Loucy (cell line): ENCODE data around the gene VMAC.

Experiments used
- H2AFZ ChIP-seq: fragments of 200-600 bp; sonication (generic); 2 replicates; pipeline ENCODE4 v1.6.0; 2016; ENCODE audit warnings: antibody characterized with exemption, mild to moderate bottlenecking, low read length, moderate library complexity
- H3F3A ChIP-seq: fragments of 200-600 bp; 2 replicates; pipeline ENCODE4 v1.6.0; 2016; ENCODE audit warnings: antibody characterized with exemption, low read depth, mild to moderate bottlenecking
- H3K27me3 ChIP-seq: fragments of 200-600 bp; sonication (generic); 2 replicates; pipeline ENCODE4 v1.6.1; 2014; ENCODE audit warnings: low read length, mild to moderate bottlenecking; ENCODE audit not compliant: insufficient read depth, poor library complexity, severe bottlenecking
- H3K36me3 ChIP-seq: fragments of 200-600 bp; sonication (generic); 2 replicates; pipeline ENCODE4 v1.6.1; 2016; ENCODE audit warnings: low read length; ENCODE audit not compliant: insufficient read depth
- H3K4me1 ChIP-seq: fragments of 200-600 bp; sonication (generic); 2 replicates; pipeline ENCODE4 v1.5.1; 2014; ENCODE audit warnings: low read length, mild to moderate bottlenecking; ENCODE audit not compliant: insufficient read depth, poor library complexity, severe bottlenecking
- H3K4me2 ChIP-seq: fragments of 200-600 bp; sonication (generic); 2 replicates; pipeline ENCODE4 v1.6.0; 2014; ENCODE audit warnings: antibody characterized with exemption, low read length, low read depth, mild to moderate bottlenecking; ENCODE audit not compliant: poor library complexity, severe bottlenecking
- H3K4me3 ChIP-seq: fragments of 200-600 bp; sonication (generic); 2 replicates; pipeline ENCODE4 v1.5.1; 2014; ENCODE audit warnings: low read length, mild to moderate bottlenecking, mixed read lengths; ENCODE audit not compliant: poor library complexity, severe bottlenecking
- H3K79me2 ChIP-seq: fragments of 200-600 bp; sonication (generic); 2 replicates; pipeline ENCODE4 v1.6.1; 2014; ENCODE audit warnings: low read length; ENCODE audit not compliant: insufficient read depth
- H3K9ac ChIP-seq: fragments of 200-600 bp; sonication (generic); 2 replicates; pipeline ENCODE4 v1.6.0; 2014; ENCODE audit warnings: mild to moderate bottlenecking, low read depth, low read length, moderate library complexity; ENCODE audit not compliant: poor library complexity, severe bottlenecking
- H3K9me2 ChIP-seq: fragments of 200-600 bp; sonication (generic); replicated peaks from 2 replicates; pipeline ENCODE4 v1.6.1; 2016; ENCODE audit warnings: low read depth, low read length, mixed read lengths
- H3K9me3 ChIP-seq: fragments of 200-600 bp; sonication (generic); 2 replicates; pipeline ENCODE4 v1.6.1; 2014; ENCODE audit warnings: mild to moderate bottlenecking, antibody characterized with exemption, low read length, low read depth; ENCODE audit not compliant: insufficient read depth
- H4K20me1 ChIP-seq: fragments of 200-600 bp; sonication (generic); 2 replicates; pipeline ENCODE4 v1.6.0; 2014; ENCODE audit warnings: antibody characterized with exemption, low read length, mild to moderate bottlenecking; ENCODE audit not compliant: insufficient read depth, poor library complexity, severe bottlenecking
- CTCF ChIP-seq: fragments of 200-600 bp; sonication (generic); conservative IDR thresholded peaks from 2 replicates; pipeline ENCODE4 v1.5.1; 2014; ENCODE audit warnings: mild to moderate bottlenecking, antibody characterized with exemption, low read length
- EZH2phosphoT487 ChIP-seq: fragments of 200-600 bp; IDR thresholded peaks from 2 replicates; pipeline ENCODE4 v1.6.1; 2018; ENCODE audit warnings: antibody characterized with exemption, mild to moderate bottlenecking, moderate library complexity, borderline replicate concordance

VMAC gene

DNA sequence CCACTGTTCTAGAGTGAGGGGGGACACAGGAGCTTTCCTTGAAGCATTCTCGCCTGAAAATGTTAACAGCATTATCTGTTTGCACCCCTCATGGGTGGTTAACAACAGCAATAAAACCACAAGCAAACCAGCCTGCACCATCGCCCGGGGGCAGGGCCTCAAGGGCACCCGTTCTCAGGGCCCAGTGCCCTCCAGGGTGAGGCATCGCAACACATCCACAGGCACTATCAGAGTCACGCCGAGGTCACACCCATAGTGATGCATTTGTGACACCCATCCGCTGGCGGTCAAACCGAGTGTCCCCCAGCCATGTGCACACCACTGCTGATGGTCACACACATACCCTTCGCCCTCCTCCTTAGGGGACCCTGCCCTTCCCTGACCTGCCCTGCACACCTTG is 38.9 kb upstream of the VMAC start:
- Histone ChIP-seq H2AFZ (no peak overlapping the region), H4K20me1 (no peaks in the 10 kb centered on the region), H3K4me3 (no peak overlapping the region), H3K4me1 (no peaks in the 10 kb centered on the region), H3K79me2 (no peaks in the 10 kb centered on the region), H3K9me3 (no peaks in the 10 kb centered on the region), H3K4me2 (no peak overlapping the region), H3K27me3 (no peaks in the 10 kb centered on the region), H3K36me3 (no peaks in the 10 kb centered on the region), H3F3A (no peaks in the 10 kb centered on the region), H3K9ac (no peak overlapping the region), H3K9me2 (no peaks in the 10 kb centered on the region)
- TF ChIP-seq EZH2phosphoT487 (no peak), CTCF (no peak)

- no peak overlapping the region for H3K9ac ChIP-seq
- TF ChIP-seq CTCF (no peak), EZH2phosphoT487 (no peak)
- no peak overlapping the region for H3K4me2 ChIP-seq
- H3K36me3 ChIP-seq: no peaks in the 10 kb centered on the region
- H3K4me3 ChIP-seq: no peak overlapping the region
- H4K20me1 ChIP-seq: no peaks in the 10 kb centered on the region
- no peaks in the 10 kb centered on the region for H3F3A ChIP-seq
- no peaks in the 10 kb centered on the region for H3K9me3 ChIP-seq
- H3K4me1 ChIP-seq: no peaks in the 10 kb centered on the region
- H3K9me2 ChIP-seq: no peaks in the 10 kb centered on the region
- no peaks in the 10 kb centered on the region for H3K27me3 ChIP-seq
- H2AFZ ChIP-seq: peak overlapping the region; percentile 70
- no peaks in the 10 kb centered on the region for H3K79me2 ChIP-seq
Measured at GRCh38 chr19:5867201-5868136, 37.2 kb upstream of the VMAC start.

DNA sequence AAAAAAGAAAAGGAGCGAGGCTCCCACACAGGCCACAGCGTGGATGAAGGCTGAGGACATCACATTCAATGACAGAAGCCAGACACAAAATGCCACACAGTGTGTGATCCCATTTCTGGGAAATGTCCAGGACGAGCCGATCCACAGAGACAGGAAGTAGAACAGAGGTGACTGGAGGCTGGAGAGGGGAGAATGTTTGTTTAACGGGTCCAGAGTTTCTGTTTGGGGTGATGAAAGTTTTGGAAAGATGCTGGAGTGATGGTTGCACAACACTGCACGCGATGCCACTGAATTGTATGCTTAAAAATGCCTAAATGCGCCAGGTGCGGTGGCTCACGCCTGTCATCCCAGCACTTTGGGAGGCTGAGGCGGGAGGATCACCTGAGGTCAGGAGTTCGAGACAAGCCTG is 33.7 kb upstream of the VMAC start:
- H3K4me2 ChIP-seq: no peak overlapping the region
- no peaks in the 10 kb centered on the region for H3K9me3 ChIP-seq
- H3K4me3 ChIP-seq: no peak overlapping the region
- no peak overlapping the region for H3K9ac ChIP-seq
- no peaks in the 10 kb centered on the region for H4K20me1 ChIP-seq
- H3K4me1 ChIP-seq: no peaks in the 10 kb centered on the region
- H3K36me3 ChIP-seq: no peaks in the 10 kb centered on the region
- H3K27me3 ChIP-seq: no peaks in the 10 kb centered on the region
- no peak overlapping the region for H2AFZ ChIP-seq
- H3F3A ChIP-seq: no peaks in the 10 kb centered on the region
- H3K79me2 ChIP-seq: no peaks in the 10 kb centered on the region
- no peaks in the 10 kb centered on the region for H3K9me2 ChIP-seq
- TF ChIP-seq EZH2phosphoT487: no peak
- TF ChIP-seq CTCF: no peak
